Measurements from ENCODE around the gene LCE2B.

- TF ChIP-seq CTCF (IDR thresholded peaks at IDR 0.05; ENCODE audit: low read length) (no peak), EZH2 (optimal IDR thresholded peaks at IDR 0.05; ENCODE audit: low read depth, low read length) (no peak), EZH2phosphoT487 (IDR thresholded peaks at IDR 0.05; ENCODE audit: low read length) (no peak)
Measured at GRCh38 chr1:152699746-152700145, 13.8 kb downstream of the LCE2B start.
